GM12892 (cell line): ENCODE data around the gene ADAMTS16.

Source experiments
- POLR2A ChIP-seq: IDR thresholded peaks from 2 replicates; pipeline ENCODE4 v1.6.1; 2011; ENCODE audit warnings: low read depth, low read length, control low read depth
- POLR2AphosphoS5 ChIP-seq: IDR thresholded peaks from 2 replicates; pipeline ENCODE4 v1.6.1; 2011; ENCODE audit warnings: low read depth, low read length, control low read depth

GRCh38 chr5:5323551-5323950 lies 183.4 kb downstream of the ADAMTS16 start:
- TF ChIP-seq POLR2A (no peak), POLR2AphosphoS5 (no peak)
